NCI-H345 treated with DMSO at 0.1 percent for 48 hours (cell line): Measurements from ENCODE around the gene NUAK1.

Source experiments
- DNase-seq: peaks from one replicate; lab custom pipeline; 2025; ENCODE audit not compliant: unreplicated experiment; lab: John Stamatoyannopoulos, UW

The NUAK1 gene

DNA sequence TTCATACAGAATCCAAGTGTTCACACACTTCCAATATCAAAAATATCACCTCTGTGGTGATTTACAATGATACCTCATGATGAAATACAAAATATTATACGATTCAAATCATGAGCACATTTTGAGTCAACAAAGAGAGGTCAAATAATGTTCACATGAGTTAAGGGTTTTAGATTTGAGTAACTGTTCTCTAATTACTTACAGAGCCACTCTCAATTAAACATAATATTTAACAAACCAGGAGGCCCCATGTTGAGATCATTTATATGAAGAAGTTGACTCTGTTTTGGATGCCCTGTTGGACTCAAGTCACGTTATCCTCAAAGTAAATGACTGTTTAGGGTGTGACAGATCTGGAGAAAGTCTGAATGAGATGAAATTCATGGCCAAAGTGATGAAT, 53.5 kb downstream of the NUAK1 start:
- no peak for DNase-seq

GRCh38 chr12:106084759-106085158, 54.0 kb downstream of the NUAK1 start:
- DNase-seq = no peak

DNA sequence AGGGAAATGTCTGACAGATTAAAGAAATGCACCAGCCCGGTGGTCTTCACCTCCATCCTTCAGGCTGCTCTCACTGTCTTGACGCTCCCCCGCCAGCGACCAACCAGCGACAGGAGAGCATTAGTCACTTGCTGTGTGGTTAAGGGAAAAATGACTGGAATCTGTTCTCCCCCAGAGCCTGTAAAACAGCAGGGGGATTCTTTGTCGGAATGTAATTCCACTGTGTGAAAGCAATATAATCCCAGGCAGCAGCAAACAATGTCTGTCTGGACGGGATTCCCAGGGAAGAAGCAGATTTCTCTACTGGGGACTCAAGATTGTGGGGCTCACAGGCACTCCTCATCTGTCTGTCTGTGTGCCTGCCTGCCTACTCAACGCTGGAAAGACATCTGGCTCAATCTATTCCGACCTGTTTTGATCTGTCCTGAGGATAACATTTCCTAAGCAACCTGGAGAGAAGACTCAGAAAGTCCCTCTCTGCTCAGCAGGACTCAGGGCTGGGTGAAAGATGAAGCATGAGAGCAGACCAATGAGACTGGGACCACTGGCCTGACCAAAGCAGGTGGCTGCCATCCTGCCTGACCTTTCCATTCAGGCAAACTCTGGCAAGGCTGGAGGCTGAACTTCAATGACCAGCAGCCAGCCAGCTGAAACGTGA, 54.6 kb downstream of the NUAK1 start:
- DNase-seq = no peak

DNA sequence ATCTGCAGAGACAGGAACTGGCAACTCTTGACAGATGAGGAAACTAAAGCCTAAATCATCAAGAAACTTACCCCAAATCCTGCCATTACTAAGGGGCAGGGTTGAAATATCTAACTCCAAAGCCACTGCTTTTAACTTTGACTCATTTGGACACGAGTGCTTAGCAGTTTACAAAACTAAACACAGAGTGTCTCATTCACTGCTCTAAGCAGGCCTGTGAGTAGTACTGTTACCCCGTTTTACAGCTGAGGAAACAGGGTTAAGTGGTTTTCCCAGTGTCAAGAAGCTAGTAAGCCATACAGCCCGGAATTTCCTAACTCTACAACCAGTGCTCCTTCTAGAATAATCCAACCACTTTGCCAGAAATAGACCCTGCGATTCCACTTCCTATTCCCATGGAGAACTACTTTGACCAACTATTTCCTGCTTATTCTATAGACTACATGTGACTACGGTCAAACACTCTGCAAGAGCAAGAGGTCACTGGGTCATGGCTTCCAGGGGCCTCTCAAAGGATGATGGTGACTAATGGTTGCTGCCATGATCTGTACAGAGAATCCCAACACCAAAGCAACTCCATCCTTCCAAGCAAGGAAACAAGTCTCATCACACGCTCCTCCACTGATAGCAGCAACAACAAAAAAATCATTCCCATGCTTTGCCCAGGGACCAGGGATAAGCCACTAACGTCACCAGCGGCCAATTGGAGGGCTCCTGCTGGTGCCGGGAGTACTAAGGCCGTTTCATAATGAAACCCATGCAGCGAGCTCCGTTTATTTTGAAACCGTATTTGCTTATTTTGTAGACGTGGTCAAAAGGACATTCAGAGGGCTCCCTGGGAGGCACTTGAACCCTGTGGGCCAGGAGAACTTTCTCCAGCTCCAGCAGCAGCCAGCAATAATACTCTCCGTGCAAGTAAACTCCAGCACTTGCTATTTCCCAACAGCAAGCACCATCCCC, 56.3 kb downstream of the NUAK1 start:
- DNase-seq = no peak

DNA sequence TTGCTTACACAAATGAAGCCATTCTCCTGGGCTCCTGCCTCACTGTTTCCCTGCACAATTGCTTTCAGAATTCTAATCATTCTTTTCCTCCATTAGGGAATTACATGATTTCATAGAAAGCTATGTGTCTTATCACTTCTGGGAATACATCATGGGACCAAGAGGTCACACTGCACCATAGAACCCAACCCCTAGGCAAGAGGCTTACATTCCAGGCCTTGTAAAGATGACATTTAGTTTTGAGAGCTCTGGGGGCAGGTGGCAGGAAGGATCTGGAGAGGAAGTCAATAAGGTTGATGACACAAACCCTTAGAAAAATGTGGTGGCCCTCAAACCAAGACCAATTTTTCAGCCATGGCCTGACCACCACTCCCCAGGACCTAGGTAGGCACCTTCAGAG, 57.1 kb downstream of the NUAK1 start:
- no peak for DNase-seq

- no peak for DNase-seq
Observed at GRCh38 chr12:106080791-106081170, 58.0 kb downstream of the NUAK1 start.

DNA sequence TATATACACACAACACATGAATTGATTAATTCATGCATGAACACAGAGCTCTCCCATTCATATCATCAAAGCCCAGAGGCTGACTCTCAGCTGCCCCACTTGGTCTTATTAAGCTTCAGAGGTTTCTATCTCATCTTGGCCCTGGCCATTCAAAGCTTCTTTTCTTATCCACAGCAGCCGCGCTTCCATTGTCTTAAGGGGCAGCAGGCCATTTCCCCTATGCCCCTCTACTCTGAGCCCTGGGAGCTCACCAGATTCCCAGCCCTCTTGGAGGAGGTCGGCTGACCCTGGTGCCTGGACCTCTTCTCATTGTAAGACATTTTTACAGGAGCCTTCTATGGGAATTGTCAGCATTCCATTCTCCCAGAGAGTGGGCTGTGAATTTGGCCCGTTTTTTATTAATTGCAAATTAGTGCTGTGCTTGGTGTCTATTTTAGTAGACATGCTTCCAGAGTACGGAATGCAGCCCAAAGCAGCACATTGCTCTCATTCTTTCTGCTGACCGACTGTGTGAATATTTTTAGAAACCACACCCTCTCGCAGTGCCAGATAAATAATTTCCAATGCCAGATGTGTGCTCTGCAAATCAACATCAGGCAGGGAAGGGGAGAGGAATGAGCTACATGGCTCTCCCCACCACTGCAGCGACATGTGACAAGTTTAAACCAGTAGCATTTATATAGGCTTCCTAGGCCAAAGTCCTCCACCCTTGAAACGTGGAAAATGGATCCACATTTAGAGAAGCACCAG, 58.5 kb downstream of the NUAK1 start:
- no peak for DNase-seq

- DNase-seq = no peak
Observed at GRCh38 chr12:106079148-106079738, 59.5 kb downstream of the NUAK1 start.

GRCh38 chr12:106078358-106079010, 60.3 kb downstream of the NUAK1 start:
- DNase-seq = no peak

DNA sequence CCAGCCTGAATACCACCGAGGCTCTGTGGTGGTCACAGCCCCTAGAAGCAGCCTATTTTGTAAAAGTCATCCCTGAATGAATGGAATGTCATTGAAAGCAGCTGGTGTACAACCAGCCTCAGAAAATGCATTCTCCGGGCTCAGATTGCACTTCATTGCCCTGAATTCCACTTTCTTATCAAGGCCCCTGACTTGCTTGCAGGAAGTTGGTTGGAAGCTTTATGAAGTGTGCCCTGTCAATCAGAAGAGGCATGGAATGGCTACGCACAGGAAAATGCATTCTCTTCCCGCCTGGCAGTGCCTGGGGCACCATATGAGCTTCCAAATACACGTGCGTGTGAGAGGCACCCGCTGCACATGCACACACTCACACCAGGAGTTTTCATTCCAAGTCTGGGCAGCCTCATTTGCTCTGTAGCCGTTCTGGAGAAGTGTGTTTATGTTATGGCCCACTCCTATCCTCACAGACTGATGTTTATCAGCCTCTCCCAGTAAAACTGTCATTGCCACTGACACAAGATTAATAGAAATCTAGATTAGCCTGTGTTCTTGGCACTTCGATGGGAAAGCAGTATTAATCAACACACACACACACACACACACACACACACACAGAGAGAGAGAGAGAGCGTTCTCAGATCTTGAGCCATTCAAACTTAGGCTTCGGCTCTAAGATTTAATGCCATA, 63.9 kb downstream of the NUAK1 start:
- DNase-seq = no peak

GRCh38 chr12:106074361-106074705, 64.4 kb downstream of the NUAK1 start:
- DNase-seq = no peak

DNA sequence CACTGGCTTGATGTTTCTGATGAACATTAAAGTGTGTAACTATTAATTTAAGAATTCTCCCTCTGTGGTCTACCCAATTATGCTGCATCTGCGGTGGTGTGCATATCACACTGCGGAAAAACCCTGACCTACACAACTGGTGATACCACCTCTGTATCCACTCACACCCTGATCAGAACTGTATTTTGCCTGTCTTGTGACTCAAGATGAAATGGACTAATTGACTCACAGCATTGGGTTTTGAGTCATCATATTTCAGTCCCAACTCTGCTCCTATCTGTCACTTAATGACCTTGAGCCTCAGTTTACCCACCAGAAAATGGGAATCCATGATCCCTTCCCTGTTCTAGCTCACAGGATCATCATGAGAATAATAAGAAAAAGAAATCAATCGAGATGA, 65.6 kb downstream of the NUAK1 start:
- no peak for DNase-seq

GRCh38 chr12:106072751-106073150, 66.0 kb downstream of the NUAK1 start:
- DNase-seq = no peak

DNA sequence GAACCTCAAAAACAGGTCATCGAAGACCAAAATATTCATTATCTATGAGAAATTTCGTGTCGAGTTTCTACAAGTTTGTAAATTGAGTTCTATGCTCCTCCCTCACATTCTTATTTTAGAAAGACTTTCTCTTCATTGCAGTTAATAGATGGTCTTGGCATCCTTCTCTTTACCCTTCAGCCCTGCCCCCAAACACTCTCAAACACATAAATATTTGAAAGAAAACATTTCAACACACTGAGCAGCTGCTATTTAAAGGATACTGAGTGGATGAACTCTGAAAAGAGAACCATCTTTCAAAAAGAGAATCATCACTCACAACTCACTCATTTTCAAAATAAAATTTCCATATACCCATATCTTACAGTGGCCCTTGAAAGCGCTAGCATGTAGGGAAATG, 67.1 kb downstream of the NUAK1 start:
- DNase-seq = no peak

- no peak for DNase-seq
Observed at GRCh38 chr12:106070611-106071010, 68.1 kb downstream of the NUAK1 start.

- DNase-seq = no peak
Observed at GRCh38 chr12:106070147-106070546, 68.6 kb downstream of the NUAK1 start.

- no peak for DNase-seq
Observed at GRCh38 chr12:106068296-106068695, 70.5 kb downstream of the NUAK1 start.

DNA sequence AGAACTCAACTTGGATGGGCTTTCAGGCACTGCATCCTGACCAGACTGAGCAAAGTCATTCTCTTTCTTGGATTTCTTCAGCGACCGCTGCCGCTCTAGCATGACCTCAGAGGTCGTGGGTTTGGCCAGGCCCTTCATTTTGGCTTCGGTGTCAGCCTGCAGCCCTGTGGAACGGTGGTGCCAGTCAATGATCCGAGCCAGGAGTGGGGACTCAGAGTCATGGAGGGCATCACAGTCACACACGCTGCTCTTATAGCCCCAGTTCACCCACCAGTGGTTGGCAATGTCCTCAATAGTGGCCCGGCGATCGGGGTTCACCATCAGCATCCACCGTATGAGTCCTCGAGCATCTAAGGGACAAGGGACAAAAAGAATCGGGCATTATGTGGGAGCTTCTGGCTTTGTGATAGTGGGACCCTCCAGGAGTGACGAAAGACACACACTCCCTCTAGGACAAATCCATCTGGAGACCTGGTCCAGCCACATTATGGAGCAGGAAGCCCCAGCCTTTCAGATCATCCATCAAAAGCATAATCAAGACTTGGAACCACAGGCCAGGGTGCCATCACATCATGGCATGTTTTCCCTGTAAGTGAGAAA, 71.0 kb downstream of the NUAK1 start:
- no peak for DNase-seq

GRCh38 chr12:106066726-106067325, 71.9 kb downstream of the NUAK1 start:
- DNase-seq = no peak
